DND-41 (cell line): Measurements from ENCODE around the gene TTC19.

Experiments
- ATAC-seq: fragments of 200-7000 bp; cut with Tn5 transposase; 3 replicates; pipeline ENCODE4 v1.9.1; 2021; ENCODE audit warnings: low read depth; ENCODE audit not compliant: insufficient read depth
- DNase-seq: peaks from one replicate; pipeline ENCODE4 v3.0.0-alpha.2; 2020
- H2AFZ ChIP-seq: 2 replicates; pipeline ENCODE4 v1.6.0; 2012; ENCODE audit warnings: low read depth, low read length
- H3K27ac ChIP-seq: 2 replicates; pipeline ENCODE4 v1.5.1; 2012; ENCODE audit warnings: low read length, inconsistent platforms
- H3K27me3 ChIP-seq: fragments of 200-600 bp; sonication (generic); 2 replicates; pipeline ENCODE4 v1.6.0; 2012; ENCODE audit warnings: low read length, mild to moderate bottlenecking, inconsistent platforms; ENCODE audit not compliant: insufficient read depth, poor library complexity
- H3K36me3 ChIP-seq: 2 replicates; pipeline ENCODE4 v1.5.1; 2012; ENCODE audit warnings: low read length, inconsistent platforms; ENCODE audit not compliant: insufficient read depth
- H3K4me1 ChIP-seq: 2 replicates; pipeline ENCODE4 v1.5.1; 2012; ENCODE audit warnings: mild to moderate bottlenecking, low read length; ENCODE audit not compliant: insufficient read depth
- H3K4me2 ChIP-seq: 2 replicates; pipeline ENCODE4 v1.6.0; 2012; ENCODE audit warnings: mild to moderate bottlenecking, moderate library complexity, low read length, inconsistent platforms; ENCODE audit not compliant: insufficient read depth
- H3K4me3 ChIP-seq, 2 experiments: fragments of 200-600 bp in 1 of 2; shearing (Covaris generic) in 1 of 2; 2 replicates each; pipeline ENCODE4 v1.5.1; 2012 to 2016; ENCODE audit warnings: inconsistent platforms in 2 of 2, low read length in 2 of 2, mild to moderate bottlenecking in 2 of 2, low read depth in 1 of 2, moderate library complexity in 1 of 2
- H3K79me2 ChIP-seq: 2 replicates; pipeline ENCODE4 v1.6.0; 2012; ENCODE audit warnings: low read length, inconsistent platforms; ENCODE audit not compliant: insufficient read depth
- H3K9ac ChIP-seq: 2 replicates; pipeline ENCODE4 v1.6.0; 2012; ENCODE audit warnings: low read depth, mild to moderate bottlenecking, inconsistent platforms, low read length, moderate library complexity
- H3K9me3 ChIP-seq: 2 replicates; pipeline ENCODE4 v1.5.1; 2012; ENCODE audit warnings: low read length, moderate library complexity, mild to moderate bottlenecking, inconsistent platforms; ENCODE audit not compliant: insufficient read depth, severe bottlenecking
- H4K20me1 ChIP-seq: 2 replicates; pipeline ENCODE4 v1.6.0; 2012; ENCODE audit warnings: low read length; ENCODE audit not compliant: insufficient read depth
- CTCF ChIP-seq: IDR thresholded peaks from 2 replicates; pipeline ENCODE4 v1.5.1; 2012; ENCODE audit warnings: borderline replicate concordance, low read length, moderate library complexity, mild to moderate bottlenecking; ENCODE audit not compliant: poor library complexity, severe bottlenecking; ENCODE audit errors: extremely low read depth
- EZH2 ChIP-seq: IDR thresholded peaks from 3 replicates; pipeline ENCODE4 v1.6.1; 2012; ENCODE audit warnings: borderline replicate concordance, low read depth, mild to moderate bottlenecking, moderate library complexity, low read length, inconsistent platforms; ENCODE audit not compliant: severe bottlenecking

TTC19 gene

GRCh38 chr17:16003841-16004240, 4.2 kb downstream of the TTC19 start:
- Histone ChIP-seq H3K36me3 (peaks cover 79% of the 10 kb centered on the region), H3K27ac (no peak overlapping the region), H3K9me3 (no peaks in the 10 kb centered on the region), H2AFZ (no peak overlapping the region), H3K79me2 (peaks cover 52% of the 10 kb centered on the region), H3K4me2 (no peak overlapping the region), H3K27me3 (no peaks in the 10 kb centered on the region), H4K20me1 (peaks cover 17% of the 10 kb centered on the region; the same call in 1 of the 2 replicates), H3K4me3 (no peak overlapping the region), H3K9ac (no peak overlapping the region), H3K4me1 (peaks cover 26% of the 10 kb centered on the region)
- TF ChIP-seq CTCF (no peak), EZH2 (no peak)
- DNase-seq (no peak), ATAC-seq (no peak)

GRCh38 chr17:16005636-16006035, 6.0 kb downstream of the TTC19 start:
- no peaks in the 10 kb centered on the region for H3K9me3 ChIP-seq
- no peak overlapping the region for H2AFZ ChIP-seq
- no peak for TF ChIP-seq EZH2
- TF ChIP-seq CTCF: no peak
- ATAC-seq: no peak
- H3K36me3 ChIP-seq: peaks cover 85% of the 10 kb centered on the region
- peaks cover 16% of the 10 kb centered on the region; the same call in 1 of the 2 replicates for H4K20me1 ChIP-seq
- peaks cover 19% of the 10 kb centered on the region for H3K4me1 ChIP-seq
- no peak overlapping the region for H3K4me2 ChIP-seq
- no peak overlapping the region for H3K4me3 ChIP-seq
- DNase-seq: no peak
- no peaks in the 10 kb centered on the region for H3K27me3 ChIP-seq
- peaks cover 37% of the 10 kb centered on the region for H3K79me2 ChIP-seq
- no peak overlapping the region for H3K9ac ChIP-seq
- H3K27ac ChIP-seq: no peak overlapping the region

GRCh38 chr17:16007439-16007838, 7.8 kb downstream of the TTC19 start:
- H3K4me2 ChIP-seq: no peak overlapping the region
- no peak overlapping the region for H3K4me3 ChIP-seq
- peaks cover 7% of the 10 kb centered on the region; the same call in 1 of the 2 replicates for H4K20me1 ChIP-seq
- no peak overlapping the region for H3K27ac ChIP-seq
- no peak overlapping the region for H3K9ac ChIP-seq
- H3K79me2 ChIP-seq: peaks cover 34% of the 10 kb centered on the region
- H3K27me3 ChIP-seq: no peaks in the 10 kb centered on the region
- no peak overlapping the region for H2AFZ ChIP-seq
- no peaks in the 10 kb centered on the region for H3K9me3 ChIP-seq
- DNase-seq (no peak), ATAC-seq (no peak)
- TF ChIP-seq CTCF: no peak
- TF ChIP-seq EZH2: no peak
- peaks cover 86% of the 10 kb centered on the region for H3K36me3 ChIP-seq
- H3K4me1 ChIP-seq: peaks cover 1% of the 10 kb centered on the region; the same call in 1 of the 2 replicates
